AG10803 (cell line): ENCODE results near the gene SIN3B.
"Not testable (repeated sequence)": the region's sequence is repeated elsewhere in the genome, so short reads cannot be mapped to it uniquely, and the experiment has no call there.

ENCODE experiments used
- DNase-seq: peaks from one replicate; pipeline ENCODE4 v3.0.0; 2010; ENCODE audit warnings: low read depth
- H3K4me3 ChIP-seq: 2 replicates; pipeline ENCODE4 v1.5.1; 2011; ENCODE audit warnings: mild to moderate bottlenecking, low read length, control low read depth
- TF ChIP-seq, protein P1 (sequence below): conservative IDR thresholded peaks from 2 replicates; pipeline ENCODE4 v1.5.1; 2011; ENCODE audit warnings: mild to moderate bottlenecking, low read length, control low read depth, inconsistent platforms

SIN3B gene

DNA sequence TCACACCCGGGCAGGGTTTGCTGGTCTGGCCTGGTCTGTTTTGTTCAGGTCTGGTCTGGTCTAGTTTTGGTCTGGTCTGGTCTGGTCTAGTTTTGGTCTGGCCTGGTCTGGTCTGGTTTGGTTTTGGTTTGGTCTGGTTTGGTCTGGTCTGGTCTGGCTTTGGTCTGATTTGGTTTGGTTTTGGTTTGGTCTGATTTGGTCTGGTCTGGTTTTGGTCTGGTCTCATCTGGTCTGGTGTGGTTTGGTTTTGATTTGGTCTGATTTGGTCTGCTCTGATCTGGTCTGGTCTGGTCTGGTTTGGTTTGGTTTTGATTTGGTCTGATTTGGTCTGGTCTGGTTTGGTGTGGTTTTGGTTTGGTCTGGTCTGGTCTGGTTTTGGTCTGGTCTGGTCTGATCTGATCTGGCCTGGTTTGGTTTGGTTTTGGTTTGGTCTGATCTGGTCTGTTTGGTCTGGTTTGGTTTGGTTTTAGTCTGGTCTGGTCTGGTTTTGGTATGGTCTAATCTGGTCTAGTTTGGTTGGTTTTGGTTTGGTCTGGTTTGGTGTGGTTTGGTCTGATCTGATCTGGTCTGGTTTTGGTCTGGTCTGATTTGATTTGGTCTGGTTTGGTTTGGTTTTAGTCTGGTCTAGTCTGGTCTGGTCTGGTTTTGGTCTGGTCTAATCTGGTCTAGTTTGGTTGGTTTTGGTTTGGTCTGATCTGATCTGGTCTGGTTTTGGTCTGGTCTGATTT, 45.2 kb downstream of the SIN3B start:
- TF ChIP-seq, protein P1, sequence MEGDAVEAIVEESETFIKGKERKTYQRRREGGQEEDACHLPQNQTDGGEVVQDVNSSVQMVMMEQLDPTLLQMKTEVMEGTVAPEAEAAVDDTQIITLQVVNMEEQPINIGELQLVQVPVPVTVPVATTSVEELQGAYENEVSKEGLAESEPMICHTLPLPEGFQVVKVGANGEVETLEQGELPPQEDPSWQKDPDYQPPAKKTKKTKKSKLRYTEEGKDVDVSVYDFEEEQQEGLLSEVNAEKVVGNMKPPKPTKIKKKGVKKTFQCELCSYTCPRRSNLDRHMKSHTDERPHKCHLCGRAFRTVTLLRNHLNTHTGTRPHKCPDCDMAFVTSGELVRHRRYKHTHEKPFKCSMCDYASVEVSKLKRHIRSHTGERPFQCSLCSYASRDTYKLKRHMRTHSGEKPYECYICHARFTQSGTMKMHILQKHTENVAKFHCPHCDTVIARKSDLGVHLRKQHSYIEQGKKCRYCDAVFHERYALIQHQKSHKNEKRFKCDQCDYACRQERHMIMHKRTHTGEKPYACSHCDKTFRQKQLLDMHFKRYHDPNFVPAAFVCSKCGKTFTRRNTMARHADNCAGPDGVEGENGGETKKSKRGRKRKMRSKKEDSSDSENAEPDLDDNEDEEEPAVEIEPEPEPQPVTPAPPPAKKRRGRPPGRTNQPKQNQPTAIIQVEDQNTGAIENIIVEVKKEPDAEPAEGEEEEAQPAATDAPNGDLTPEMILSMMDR, result no peak
- H3K4me3 ChIP-seq, result no peak overlapping the region

DNA sequence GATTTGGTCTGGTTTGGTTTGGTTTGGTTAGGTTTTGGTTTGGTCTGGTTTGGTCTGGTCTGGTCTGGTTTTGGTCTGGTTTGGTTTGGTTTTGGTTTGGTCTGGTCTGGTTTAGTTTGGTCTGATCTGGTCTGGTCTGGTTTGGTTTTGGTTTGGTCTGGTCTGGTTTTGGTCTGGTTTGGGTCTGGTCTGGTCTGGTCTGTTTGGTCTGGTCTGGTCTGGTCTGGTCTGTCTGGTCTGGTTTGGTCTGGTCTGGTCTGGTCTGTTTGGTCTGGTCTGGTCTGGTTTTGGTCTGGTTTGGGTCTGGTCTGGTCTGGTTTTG, 45.7 kb downstream of the SIN3B start:
- not testable (repeated sequence) for H3K4me3 ChIP-seq, DNase-seq

More for the DNA sequence above, 45.2 kb downstream of the SIN3B start:
- DNase-seq, result no peak

DNA sequence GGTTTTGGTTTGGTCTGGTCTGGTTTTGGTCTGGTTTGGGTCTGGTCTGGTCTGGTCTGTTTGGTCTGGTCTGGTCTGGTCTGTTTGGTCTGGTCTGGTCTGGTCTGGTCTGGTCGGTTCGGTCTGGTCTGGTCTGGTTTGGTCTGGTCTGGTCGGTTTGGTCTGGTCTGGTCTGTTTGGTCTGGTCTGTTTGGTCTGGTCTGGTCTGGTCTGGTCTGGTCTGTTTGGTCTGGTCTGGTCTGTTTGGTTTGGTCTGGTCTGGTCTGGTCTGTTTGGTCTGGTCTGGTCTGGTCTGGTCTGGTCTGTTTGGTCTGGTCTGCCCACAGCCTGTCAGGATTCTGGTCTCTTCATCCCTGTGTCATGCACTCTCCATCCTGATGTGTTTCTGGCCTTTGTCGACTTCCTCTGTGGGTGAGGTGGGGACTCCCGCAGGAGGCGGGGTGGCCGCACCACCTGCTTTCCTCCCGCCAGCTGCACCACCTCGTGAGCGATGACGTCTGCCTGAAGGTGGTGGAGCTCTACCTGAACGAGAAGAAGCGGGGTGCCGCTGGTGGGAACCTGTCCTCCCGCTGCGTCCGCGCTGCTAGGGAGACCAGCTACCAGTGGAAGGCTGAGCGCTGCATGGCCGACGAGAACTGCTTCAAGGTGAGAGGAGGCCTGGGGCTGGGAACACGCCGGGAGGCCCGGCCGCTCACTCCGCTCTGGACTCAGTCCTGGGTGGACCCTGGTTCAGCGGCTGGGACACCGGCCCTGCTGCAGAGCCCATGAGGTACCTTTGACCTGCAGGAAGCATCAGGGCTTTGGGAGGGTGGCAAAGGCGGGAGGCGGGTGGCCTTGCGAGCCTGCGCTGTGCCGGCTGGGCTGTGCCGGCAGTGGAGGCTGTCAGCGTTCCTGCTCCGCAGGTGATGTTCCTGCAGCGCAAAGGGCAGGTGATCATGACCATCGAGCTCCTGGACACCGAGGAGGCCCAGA, 46.7 kb downstream of the SIN3B start:
- TF ChIP-seq, protein P1, result no peak
- DNase-seq, result no peak
- H3K4me3 ChIP-seq, result no peak overlapping the region

DNA sequence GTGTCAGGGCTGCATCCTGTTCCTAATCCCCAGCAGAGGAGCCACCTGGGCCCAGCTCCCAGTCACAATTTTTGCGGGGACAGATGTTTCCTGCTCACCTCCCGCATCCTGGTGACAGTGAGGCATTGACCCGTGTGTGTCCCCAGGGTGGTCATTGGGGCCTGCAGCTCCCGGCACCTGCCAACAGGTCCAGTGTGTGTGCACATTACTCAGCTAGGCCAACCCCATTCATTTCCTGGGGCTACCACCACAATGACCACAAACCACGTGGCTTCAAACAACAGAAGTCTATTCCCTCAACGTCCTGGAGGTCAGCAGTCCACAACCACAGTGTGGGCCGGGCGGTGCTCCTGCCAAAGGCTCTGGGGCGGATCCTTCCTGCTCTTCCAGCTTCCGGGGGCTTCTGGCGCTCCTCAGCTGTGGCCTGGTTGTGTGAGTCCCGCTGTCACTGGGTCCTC, 47.7 kb downstream of the SIN3B start:
- DNase-seq, result no peak
- TF ChIP-seq, protein P1, result no peak
- no peak overlapping the region for H3K4me3 ChIP-seq

DNA sequence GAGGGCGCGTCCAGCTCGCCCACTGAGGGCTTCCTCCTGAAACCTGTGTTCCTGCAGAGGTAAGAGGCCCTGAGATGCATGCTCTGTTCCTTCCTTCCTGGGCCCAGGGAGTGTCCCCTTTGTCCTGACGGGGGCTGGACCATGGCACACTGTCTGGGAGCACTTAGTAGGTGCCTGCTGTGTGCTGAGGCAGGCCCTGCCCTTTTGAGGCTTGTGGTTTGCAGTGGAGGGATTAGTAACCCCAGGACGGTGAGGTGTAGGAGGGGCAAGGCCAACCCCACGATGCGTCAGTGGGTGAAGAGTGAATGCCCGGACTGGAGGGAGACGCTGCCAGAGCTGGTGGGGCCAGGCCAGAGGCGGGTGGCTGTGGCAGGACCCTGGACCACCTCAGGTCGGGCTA, 48.4 kb downstream of the SIN3B start:
- TF ChIP-seq, protein P1, result no peak
- DNase-seq, result no peak
- no peak overlapping the region for H3K4me3 ChIP-seq

DNA sequence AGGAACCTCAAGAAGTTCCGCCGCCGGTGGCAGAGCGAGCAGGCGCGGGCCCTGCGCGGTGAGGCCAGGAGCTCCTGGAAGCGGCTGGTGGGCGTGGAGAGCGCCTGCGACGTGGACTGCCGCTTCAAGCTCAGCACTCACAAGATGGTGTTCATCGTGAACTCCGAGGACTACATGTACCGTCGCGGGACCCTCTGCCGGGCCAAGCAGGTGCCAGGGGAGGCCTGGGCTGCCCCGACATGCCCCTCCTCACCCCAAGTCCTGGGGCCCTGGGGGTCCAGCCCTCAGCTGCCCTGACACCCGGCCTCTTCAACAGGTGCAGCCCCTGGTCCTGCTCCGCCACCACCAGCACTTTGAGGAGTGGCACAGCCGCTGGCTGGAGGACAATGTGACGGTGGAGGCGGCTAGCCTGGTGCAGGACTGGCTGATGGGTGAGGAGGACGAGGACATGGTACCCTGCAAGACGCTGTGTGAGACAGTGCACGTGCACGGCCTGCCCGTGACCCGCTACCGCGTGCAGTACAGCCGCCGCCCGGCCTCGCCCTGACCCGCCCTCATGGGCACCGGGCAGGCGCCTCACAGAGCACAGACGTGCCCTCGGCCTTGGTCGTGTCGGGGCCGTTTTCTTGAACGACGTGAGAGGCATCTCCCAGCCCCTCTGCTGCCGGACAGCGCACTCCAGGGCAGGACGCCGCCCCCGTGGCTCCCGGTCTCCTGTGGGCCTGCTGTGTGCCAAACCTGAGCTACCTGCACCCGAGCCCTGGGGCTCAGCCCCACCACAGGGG, 49.2 kb downstream of the SIN3B start:
- TF ChIP-seq, protein P1, result no peak
- no peak overlapping the region for H3K4me3 ChIP-seq
- DNase-seq, result no peak

DNA sequence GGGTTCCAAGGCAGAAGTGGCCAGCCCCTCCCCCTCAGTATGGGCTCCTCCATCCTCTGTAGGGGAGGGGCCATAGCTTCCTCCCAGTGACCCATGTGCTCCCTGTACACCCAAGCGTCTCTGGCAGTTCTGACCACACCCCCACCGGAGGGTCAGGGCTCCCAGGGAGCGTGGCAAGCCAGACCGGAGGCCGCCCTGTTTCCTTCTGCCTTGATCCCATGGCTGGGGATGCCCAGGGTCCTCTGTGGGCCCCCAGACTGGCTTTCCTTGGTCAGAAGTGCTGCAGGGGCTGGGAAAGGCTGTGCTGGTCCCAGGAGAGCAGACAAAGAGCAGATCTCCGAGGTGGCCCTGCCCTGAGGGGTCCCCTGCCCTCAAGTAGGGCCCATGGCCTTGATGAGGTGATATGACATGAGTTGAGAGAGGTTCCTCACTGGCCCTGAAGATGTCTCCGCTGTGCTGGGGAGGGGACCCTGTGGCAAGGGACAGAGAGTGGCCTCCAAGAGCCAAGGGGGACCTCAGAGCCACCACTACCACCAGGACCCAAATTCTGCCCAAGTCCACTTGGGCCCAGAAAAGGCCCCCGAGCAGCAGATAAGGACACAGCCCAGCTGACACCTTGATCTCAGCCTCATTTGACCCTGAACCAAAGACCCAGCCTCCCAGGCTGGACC, 51.8 kb downstream of the SIN3B start:
- TF ChIP-seq, protein P1, result no peak
- H3K4me3 ChIP-seq, result no peak overlapping the region
- DNase-seq, result no peak
